BJ (cell line): ENCODE measurements around the gene MYOCD. TPM values are rescaled to one million over a fixed set of nuclear protein-coding genes. Genes with fewer than 3 reads are reported as not detected.

ENCODE experiments used
- CTCF ChIA-PET: fragments of 350-600 bp; formaldehyde crosslinking; extraction: SDS; loops from one replicate; lab custom pipeline; 2021; ENCODE audit warnings: antibody characterized with exemption, inconsistent platforms; lab: Yijun Ruan, JAX
- POLR2A ChIA-PET: fragments of 300-600 bp; sonication (Branson Sonifier 250); formaldehyde crosslinking; extraction: SDS; loops from one replicate; lab custom pipeline; 2021; ENCODE audit warnings: antibody characterized with exemption; lab: Charles Lee
- DNase-seq: peaks from one replicate; pipeline ENCODE4 v3.0.0-alpha.2; 2011; ENCODE audit warnings: low read depth
- H3K27me3 ChIP-seq: 2 replicates; pipeline ENCODE4 v1.6.0; 2011; ENCODE audit warnings: low read length; ENCODE audit not compliant: control insufficient read depth, insufficient read depth
- H3K36me3 ChIP-seq: 2 replicates; pipeline ENCODE4 v1.5.1; 2011; ENCODE audit warnings: low read length; ENCODE audit not compliant: control insufficient read depth, insufficient read depth
- H3K4me3 ChIP-seq: 2 replicates; pipeline ENCODE4 v1.5.1; 2011; ENCODE audit warnings: low read depth, mild to moderate bottlenecking, control low read depth, low read length
- CTCF ChIP-seq: IDR thresholded peaks from 2 replicates; pipeline ENCODE4 v1.5.1; 2011; ENCODE audit warnings: low read depth, mild to moderate bottlenecking, control low read depth, inconsistent platforms, low read length, moderate library complexity; ENCODE audit not compliant: insufficient read depth
- polyA plus RNA-seq: library from polyadenylated mRNA; depleted of rRNA; stranded (reverse); fragments of >200 nt; gene quantifications from 2 replicates; pipeline ENCODE4 v1.2.3, GENCODE V29; 2011

The MYOCD gene
- polyA plus RNA-seq, 1 experiment: 18.3 TPM

GRCh38 chr17:12727881-12728280, 62.2 kb downstream of the MYOCD start:
- H3K36me3 ChIP-seq: no peaks in the 10 kb centered on the region
- POLR2A ChIA-PET: no interaction called here
- DNase-seq: no peak
- no peak for TF ChIP-seq CTCF
- CTCF ChIA-PET: interaction anchor here (1.4 to 2.3 kb wide), 2 partner anchors 14 to 60 kb away, joined by 4 to 6 read pairs; no protein-coding TSS in a partner anchor
- no peak overlapping the region for H3K4me3 ChIP-seq
- H3K27me3 ChIP-seq: no peaks in the 10 kb centered on the region

GRCh38 chr17:12729086-12729485, 63.4 kb downstream of the MYOCD start:
- H3K4me3 ChIP-seq: no peak overlapping the region
- TF ChIP-seq CTCF: no peak
- ChIA-PET POLR2A (no interaction called here), CTCF (interaction anchor here (2.3 to 2.4 kb wide), 2 partner anchors 13 kb away, joined by 6 to 10 read pairs; no protein-coding TSS in a partner anchor)
- H3K36me3 ChIP-seq: no peaks in the 10 kb centered on the region
- no peak for DNase-seq
- no peaks in the 10 kb centered on the region for H3K27me3 ChIP-seq

GRCh38 chr17:12730421-12730820, 64.7 kb downstream of the MYOCD start:
- H3K4me3 ChIP-seq: no peak overlapping the region
- no peak for TF ChIP-seq CTCF
- H3K27me3 ChIP-seq: no peaks in the 10 kb centered on the region
- H3K36me3 ChIP-seq: no peaks in the 10 kb centered on the region
- no peak for DNase-seq
- POLR2A ChIA-PET: no interaction called here
- CTCF ChIA-PET: interaction anchor here (2.4 kb wide), 1 partner anchor 12 kb away, joined by 10 read pairs; no protein-coding TSS in a partner anchor

- H3K4me3 ChIP-seq: no peak overlapping the region
- TF ChIP-seq CTCF: no peak
- POLR2A ChIA-PET: no interaction called here
- H3K36me3 ChIP-seq: no peaks in the 10 kb centered on the region
- DNase-seq: no peak
- CTCF ChIA-PET: interaction anchor here (2.4 kb wide), 1 partner anchor 11 kb away, joined by 10 read pairs; no protein-coding TSS in a partner anchor
- H3K27me3 ChIP-seq: no peaks in the 10 kb centered on the region
Observed at GRCh38 chr17:12730931-12731521, 65.3 kb downstream of the MYOCD start.

- Histone ChIP-seq H3K4me3 (no peak overlapping the region), H3K36me3 (no peaks in the 10 kb centered on the region), H3K27me3 (no peaks in the 10 kb centered on the region)
- no peak for DNase-seq
- ChIA-PET CTCF (interaction anchor here (0.9 to 1.2 kb wide), 2 partner anchors 10 to 32 kb away, joined by 3 to 7 read pairs; no protein-coding TSS in a partner anchor), POLR2A (no interaction called here)
- no peak for TF ChIP-seq CTCF
Observed at GRCh38 chr17:12731839-12732238, 66.1 kb downstream of the MYOCD start.
